Calu3 (cell line): ENCODE data around the gene ECM1. TPM values are rescaled to one million over a fixed set of nuclear protein-coding genes. Genes with fewer than 3 reads are reported as not detected.

Experiments
- BruUV-seq: library from RNA; stranded (reverse); fragments of 400-500 nt; replicated peaks from 2 replicates; lab custom pipeline; 2021; lab: Mats Ljungman, UMichigan
- CTCF ChIA-PET: fragments of 300-600 bp; sonication (Branson Sonifier 250); formaldehyde crosslinking; loops from one replicate; lab custom pipeline; 2022; ENCODE audit warnings: antibody characterized with exemption; lab: Charles Lee
- DNase-seq: peaks from one replicate; pipeline ENCODE4 v3.0.0; 2022
- H3K27ac Mint-ChIP-seq: one replicate; pipeline ENCODE4 v1.8.0; 2022; ENCODE audit warnings: mixed read lengths; ENCODE audit not compliant: unreplicated experiment
- H3K27me3 Mint-ChIP-seq: one replicate; pipeline ENCODE4 v1.8.0; 2022; ENCODE audit warnings: mixed read lengths; ENCODE audit not compliant: unreplicated experiment
- H3K36me3 Mint-ChIP-seq: one replicate; pipeline ENCODE4 v1.8.0; 2022; ENCODE audit warnings: mild to moderate bottlenecking, moderate library complexity, mixed read lengths; ENCODE audit not compliant: insufficient read depth, unreplicated experiment
- H3K4me1 Mint-ChIP-seq: one replicate; pipeline ENCODE4 v1.8.0; 2022; ENCODE audit warnings: mild to moderate bottlenecking, low read depth, mixed read lengths; ENCODE audit not compliant: unreplicated experiment
- H3K4me3 Mint-ChIP-seq: one replicate; pipeline ENCODE4 v1.8.0; 2022; ENCODE audit warnings: mild to moderate bottlenecking, low read depth, moderate library complexity, mixed read lengths; ENCODE audit not compliant: unreplicated experiment
- H3K9me3 Mint-ChIP-seq: one replicate; pipeline ENCODE4 v1.8.0; 2022; ENCODE audit warnings: low read depth, mixed read lengths; ENCODE audit not compliant: unreplicated experiment
- CTCF ChIP-seq: fragments of 200-600 bp; IDR thresholded peaks from one replicate; pipeline ENCODE4 v1.8.0; 2022; ENCODE audit warnings: antibody characterized with exemption; ENCODE audit not compliant: unreplicated experiment
- intact Hi-C: fragments of 100-400 bp; cut with micrococcal nuclease; formaldehyde crosslinking; loops from one replicate; pipeline ENCODE4 v1.10.0; 2022; ENCODE audit not compliant: unreplicated experiment
- total RNA-seq: library from RNA; stranded (reverse); gene quantifications from 2 replicates; pipeline ENCODE4 v1.2.3, GENCODE V29; 2022

The ECM1 gene
- total RNA-seq, 1 experiment from 2014 or later, result 1.6 TPM

DNA sequence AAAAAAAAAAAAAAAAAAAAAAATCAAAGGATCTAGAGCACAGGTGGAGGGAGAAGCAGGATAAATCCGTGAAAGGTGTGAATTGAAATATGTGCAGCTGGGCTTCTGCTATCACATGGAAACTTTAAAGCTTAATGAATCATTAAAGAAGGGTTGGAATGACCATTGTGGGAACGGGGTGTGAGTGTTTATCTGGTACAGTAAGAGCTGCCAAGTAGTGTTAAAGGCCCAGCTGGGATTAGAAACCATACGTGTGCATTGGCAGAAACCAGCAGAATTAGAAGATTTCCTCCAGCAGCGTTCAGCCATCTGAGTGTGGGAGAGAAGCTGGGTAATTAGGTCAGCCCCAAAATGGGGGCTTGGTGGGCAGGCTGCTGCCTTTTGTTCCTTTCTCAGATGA lies 21.1 kb downstream of the ECM1 start:
- TF ChIP-seq CTCF, result no peak
- peak; percentile 47 for DNase-seq
- CTCF ChIA-PET, result interaction anchor here (0.6 to 1.7 kb wide), 12 partner anchors 13 to 1787 kb away, joined by 3 to 8 read pairs (median 4); partner anchors contain the start of gene FALEC
- Mint-ChIP-seq H3K9me3 (no peaks in the 10 kb centered on the region), H3K27ac (peak overlapping the region; percentile 96), H3K36me3 (peaks cover 27% of the 10 kb centered on the region), H3K4me3 (no peak overlapping the region), H3K4me1 (peaks cover 59% of the 10 kb centered on the region), H3K27me3 (no peaks in the 10 kb centered on the region)
- no TSS peak for BruUV-seq
- intact Hi-C loops, result no loop called here

DNA sequence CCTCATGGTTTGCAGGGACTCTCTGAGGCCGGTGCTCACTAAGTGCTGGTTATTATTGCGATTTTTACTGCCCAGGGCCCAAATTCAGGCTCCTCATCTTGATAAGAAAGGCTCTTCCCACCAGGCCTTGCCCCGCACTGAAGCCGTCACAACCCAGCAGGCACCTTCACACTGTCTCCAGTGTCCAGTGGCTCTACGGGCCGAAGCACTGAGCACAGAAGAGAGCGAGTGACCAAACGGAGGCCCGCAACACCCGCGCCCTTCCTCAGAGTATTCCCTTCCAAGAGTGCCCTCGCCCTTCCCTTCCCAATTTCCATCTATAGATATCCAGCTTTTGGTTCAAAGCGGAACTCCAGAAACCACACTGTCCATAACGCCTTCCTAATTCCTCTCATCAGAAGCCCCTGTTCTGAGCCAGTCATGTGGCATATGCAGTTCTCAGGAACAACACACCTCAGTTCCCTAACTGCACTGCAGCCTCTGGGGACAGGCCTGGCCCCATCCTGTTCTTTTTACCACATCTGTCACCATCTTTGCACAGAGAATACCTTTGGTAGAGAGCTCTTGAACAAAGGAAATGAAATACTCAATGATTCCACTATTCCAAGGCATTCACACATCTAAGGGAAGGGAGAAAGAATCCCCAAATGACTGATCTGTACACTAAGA lies 22.7 kb downstream of the ECM1 start:
- CTCF ChIA-PET, result interaction anchor here (3.0 kb wide), 1 partner anchor 15 kb away, joined by 24 read pairs; the partner anchor contains the start of gene FALEC
- Mint-ChIP-seq H3K4me1 (peaks cover 61% of the 10 kb centered on the region), H3K4me3 (no peak overlapping the region), H3K27me3 (no peaks in the 10 kb centered on the region), H3K9me3 (no peaks in the 10 kb centered on the region), H3K27ac (peak overlapping the region; percentile 16), H3K36me3 (peaks cover 27% of the 10 kb centered on the region)
- no TSS peak for BruUV-seq
- no peak for DNase-seq
- intact Hi-C loops, result loop anchor here (10.0 kb wide), 1 partner anchor 276 kb away; the partner anchor contains the start of gene CA14
- TF ChIP-seq CTCF, result no peak

GRCh38 chr1:150532860-150533259 lies 25.0 kb downstream of the ECM1 start:
- TF ChIP-seq CTCF, result no peak
- Mint-ChIP-seq H3K4me3 (peak overlapping the region; percentile 55), H3K27ac (peak overlapping the region; percentile 92), H3K27me3 (no peaks in the 10 kb centered on the region), H3K36me3 (peaks cover 23% of the 10 kb centered on the region), H3K9me3 (no peaks in the 10 kb centered on the region), H3K4me1 (peaks cover 69% of the 10 kb centered on the region)
- TSS peak; percentile 71 for BruUV-seq
- CTCF ChIA-PET, result interaction anchor here (0.6 to 3.0 kb wide), 9 partner anchors 12 to 57 kb away, joined by 3 to 24 read pairs (median 5); partner anchors contain the start of genes ECM1, FALEC and TARS2
- intact Hi-C loops, result loop anchor here (1.0 to 10.0 kb wide), 4 partner anchors 27 to 278 kb away; partner anchors contain the start of genes CA14 and TARS2
- no peak for DNase-seq

DNA sequence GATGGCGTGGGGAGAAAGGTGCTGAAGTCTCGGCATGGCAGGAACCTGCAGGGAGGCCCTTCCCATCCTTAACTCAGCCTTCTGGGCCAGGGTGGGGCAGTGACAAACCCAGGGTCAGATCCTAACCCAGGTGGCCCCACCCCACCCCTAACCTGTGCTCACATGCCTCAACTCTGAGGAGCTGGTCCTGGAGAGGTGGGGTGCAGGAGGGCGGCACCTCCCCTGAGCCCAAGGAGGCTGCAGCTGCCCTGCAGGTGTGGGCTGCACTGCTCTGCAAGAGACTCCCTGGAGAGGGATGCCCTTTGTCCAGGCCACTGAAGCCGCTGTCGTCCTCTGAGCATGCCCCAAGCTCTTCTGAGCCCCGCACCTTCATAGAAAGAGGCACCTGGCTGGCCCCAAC lies 26.1 kb downstream of the ECM1 start:
- Mint-ChIP-seq H3K4me1 (peaks cover 64% of the 10 kb centered on the region), H3K27ac (no peak overlapping the region), H3K27me3 (no peaks in the 10 kb centered on the region), H3K9me3 (no peaks in the 10 kb centered on the region), H3K4me3 (no peak overlapping the region), H3K36me3 (peaks cover 16% of the 10 kb centered on the region)
- DNase-seq, result no peak
- intact Hi-C loops, result loop anchor here (10.0 kb wide), 1 partner anchor 279 kb away; the partner anchor contains the start of gene CA14
- CTCF ChIA-PET, result interaction anchor here (0.7 to 3.0 kb wide), 2 partner anchors 17 to 18 kb away, joined by 3 to 24 read pairs; partner anchors contain the start of gene FALEC
- no peak for TF ChIP-seq CTCF
- no TSS peak for BruUV-seq
